NCI-H748 treated with DMSO at 0.1 percent for 48 hours (cell line): ENCODE data around the gene CFAP43.
A peak's percentile ranks its signal among the peaks of the same experiment; 100 is the strongest.

Experiments
- DNase-seq: peaks from one replicate; lab custom pipeline; 2025; lab: John Stamatoyannopoulos, UW

The CFAP43 gene

DNA sequence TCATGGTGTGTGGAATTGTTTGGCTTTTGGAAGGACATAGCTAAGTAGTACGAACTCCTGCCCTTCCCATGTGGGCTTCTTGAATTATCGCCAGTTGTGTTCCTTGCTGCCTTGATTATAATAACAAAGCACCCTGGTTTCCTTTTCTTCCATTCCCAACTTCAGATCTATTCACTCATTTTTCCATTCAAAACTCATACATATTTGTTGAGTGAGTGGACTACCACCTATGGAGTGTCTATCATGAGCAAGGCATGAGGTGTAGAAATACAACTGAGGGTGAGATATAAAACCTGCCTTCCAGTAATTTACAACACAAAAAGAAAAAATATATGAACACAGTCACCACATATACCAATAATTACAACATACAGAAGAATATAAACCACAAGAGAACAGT, 141.6 kb downstream of the CFAP43 start:
- DNase-seq, result no peak

DNA sequence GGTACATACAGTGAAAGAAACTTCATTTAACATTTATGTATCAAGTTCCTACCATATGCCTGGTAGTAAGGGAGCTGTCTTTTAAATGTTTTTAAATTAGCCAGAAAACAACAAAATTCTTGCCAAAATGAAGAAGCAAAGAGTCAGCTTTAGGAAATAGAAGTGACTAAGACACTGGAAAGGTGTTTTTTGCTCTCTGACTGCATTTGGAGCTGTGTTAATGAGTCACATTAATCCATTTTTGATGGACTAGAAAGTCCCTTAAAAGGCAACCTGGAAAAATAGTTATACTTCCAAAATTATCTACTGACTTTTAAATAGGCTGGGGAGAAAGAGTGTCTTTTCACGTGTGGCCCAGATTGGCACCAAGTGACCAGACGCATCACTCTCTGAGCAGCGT, 142.5 kb downstream of the CFAP43 start:
- no peak for DNase-seq

DNA sequence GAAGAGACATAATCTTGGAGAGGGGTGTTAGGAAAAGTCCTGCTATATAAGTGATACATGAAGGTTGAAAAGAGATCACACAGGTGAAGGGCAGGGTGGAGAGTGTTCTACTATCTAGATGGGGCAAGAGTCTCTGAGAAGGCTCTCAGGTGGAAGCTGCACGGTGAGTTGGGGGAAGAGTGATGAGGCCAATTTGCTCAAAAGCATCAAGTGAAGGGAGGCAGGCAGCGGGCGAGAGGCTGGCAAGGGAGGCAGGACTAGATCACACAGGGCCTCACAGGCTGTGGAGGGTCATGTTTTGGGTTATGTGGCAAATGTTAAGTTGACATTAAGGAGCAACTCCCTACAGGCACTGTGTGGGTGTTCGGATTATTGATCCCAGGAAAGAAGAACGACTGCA, 143.9 kb downstream of the CFAP43 start:
- no peak for DNase-seq

DNA sequence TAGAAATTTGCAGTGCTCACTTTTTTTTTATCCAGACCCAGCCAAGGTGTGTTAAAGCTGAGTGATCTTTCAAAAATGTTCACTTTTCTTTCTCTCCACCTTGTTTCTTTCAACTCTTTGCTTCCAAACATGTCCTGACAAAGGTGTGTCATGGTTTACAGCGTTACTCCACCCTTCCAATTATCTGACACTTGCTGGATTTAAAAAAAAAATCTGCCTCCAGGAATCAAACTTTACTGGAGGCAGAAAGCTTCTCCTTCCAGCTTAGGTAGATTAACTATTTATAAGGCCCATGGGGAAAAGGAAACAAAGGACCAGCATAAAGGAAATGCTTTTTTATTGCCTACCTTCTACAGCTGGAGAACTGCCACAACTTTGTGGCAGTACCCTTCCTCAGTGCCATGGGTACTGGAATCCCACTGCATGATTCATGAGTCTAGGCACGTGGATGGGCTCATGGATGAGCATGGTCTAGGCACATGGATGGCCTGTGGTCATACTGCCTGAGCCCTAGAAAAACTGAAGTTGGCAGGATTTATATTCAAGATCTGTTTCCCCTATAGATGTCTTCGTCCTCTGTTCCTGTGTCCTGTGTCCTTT, 146.3 kb downstream of the CFAP43 start, which contains the start of gene COL17A1:
Gene COL17A1, minus strand, starts transcription at position 80 of the 600 bp plus-strand sequence. CDS start 5,207 bp downstream, outside the sequence.
- DNase-seq, result no peak

DNA sequence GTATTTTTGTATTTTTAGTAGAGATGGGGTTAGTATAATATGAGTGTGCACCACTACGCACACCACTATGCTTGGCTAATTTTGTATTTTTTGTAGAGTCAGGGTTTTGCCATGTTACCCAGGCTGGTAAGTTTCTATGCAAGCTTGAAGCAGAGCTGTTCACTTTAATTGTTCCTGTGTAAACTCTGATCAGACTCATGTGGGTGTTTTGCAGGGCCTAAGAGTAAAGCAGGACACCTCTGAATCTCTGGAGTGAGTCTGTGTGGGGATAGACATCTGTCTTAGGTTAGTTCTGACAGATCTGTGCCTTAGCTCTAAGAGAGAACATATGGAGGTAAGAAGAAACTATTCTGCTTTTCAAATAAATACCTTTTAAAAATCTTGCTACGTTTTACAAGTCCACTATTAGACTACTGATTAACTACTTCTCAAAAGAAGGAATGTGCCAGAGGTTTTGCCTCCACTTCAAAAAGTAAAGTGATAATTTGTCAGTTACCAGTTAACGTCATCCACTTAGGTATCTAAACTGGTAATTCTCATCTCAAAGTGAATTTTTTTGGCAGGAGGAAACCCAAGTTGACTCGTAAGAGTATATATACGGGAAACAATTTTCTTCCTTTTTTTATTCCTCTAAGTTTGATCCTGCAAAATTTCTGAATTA, 147.6 kb downstream of the CFAP43 start:
- no peak for DNase-seq

DNA sequence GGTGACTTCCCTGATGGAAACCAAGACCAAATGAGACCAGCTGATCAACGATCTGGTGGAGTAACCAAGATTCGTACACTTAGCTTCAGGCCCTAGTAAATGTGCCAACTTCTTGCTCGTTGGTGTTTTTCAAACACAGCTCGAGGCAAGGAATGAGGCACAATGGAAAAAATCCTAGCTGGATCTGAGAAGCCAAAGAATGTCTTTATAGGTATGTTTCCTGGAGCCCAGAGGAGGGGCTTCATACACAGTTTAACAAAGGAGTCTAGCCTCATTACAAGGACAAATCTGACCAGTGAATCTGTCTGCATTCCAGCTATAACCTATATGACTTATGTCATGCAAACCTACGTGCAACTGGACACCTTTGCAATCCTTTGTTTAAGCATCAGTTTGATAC, 150.2 kb downstream of the CFAP43 start:
- no peak for DNase-seq

DNA sequence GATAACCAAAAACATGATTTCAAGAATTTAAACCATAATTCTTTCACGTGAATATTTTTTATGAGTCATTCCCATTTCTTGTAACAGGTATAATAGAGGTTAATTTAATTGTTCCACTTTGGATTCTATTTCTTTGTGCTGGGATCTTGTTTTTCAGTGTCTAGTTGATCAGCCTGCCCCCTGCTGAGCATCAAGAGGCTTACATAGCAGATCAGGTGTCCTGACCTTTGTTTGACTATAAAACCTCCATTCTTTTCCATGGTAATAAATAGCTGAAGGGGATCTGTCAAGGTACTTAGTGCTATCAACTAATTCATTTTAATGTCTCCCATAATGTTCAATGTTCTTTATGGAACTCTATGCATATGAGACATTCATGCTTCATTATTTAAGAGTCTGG, 151.4 kb downstream of the CFAP43 start:
- DNase-seq, result peak; percentile 87
